CD4-positive, CD25-positive, alpha-beta regulatory T cell (primary cell): ENCODE results near the gene FAM83B. TPM values are rescaled to one million over a fixed set of nuclear protein-coding genes. Genes with fewer than 3 reads are reported as not detected.
"Not testable (repeated sequence)": the region's sequence is repeated elsewhere in the genome, so short reads cannot be mapped to it uniquely, and the experiment has no call there.

Source experiments
- ATAC-seq, 2 donors: fragments of 150-1000 bp; cut with Tn5 transposase; one replicate each; pipeline ENCODE4 v1.10.0; 2021; ENCODE audit warnings: low read depth in 2 of 2, moderate number of reproducible peaks in 2 of 2, moderate library complexity in 1 of 2
- DNase-seq, 3 donors: peaks; one replicate each; pipeline versions ENCODE4 v3.0.0 to v3.0.0-alpha.2; 2012 to 2022; ENCODE audit warnings: mixed read lengths in 1 of 3
- H3K27ac ChIP-seq: one replicate; pipeline ENCODE4 v1.7.0; 2013; ENCODE audit warnings: mild to moderate bottlenecking, low read length; ENCODE audit not compliant: insufficient read depth, poor library complexity, severe bottlenecking
- H3K27me3 ChIP-seq: one replicate; pipeline ENCODE4 v1.7.0; 2013; ENCODE audit warnings: low read length; ENCODE audit not compliant: control insufficient read depth, insufficient read depth
- H3K36me3 ChIP-seq: one replicate; pipeline ENCODE4 v1.7.0; 2013; ENCODE audit warnings: mild to moderate bottlenecking, low read length, moderate library complexity; ENCODE audit not compliant: control insufficient read depth, insufficient read depth
- H3K4me1 ChIP-seq: 2 replicates; pipeline ENCODE4 v1.7.0; 2013; ENCODE audit warnings: mild to moderate bottlenecking, low read length; ENCODE audit not compliant: insufficient read depth, control insufficient read depth, poor library complexity, severe bottlenecking
- H3K4me3 ChIP-seq: one replicate; pipeline ENCODE4 v1.7.0; 2013; ENCODE audit warnings: low read depth, mild to moderate bottlenecking, low read length, moderate library complexity
- H3K9me3 ChIP-seq, 2 experiments: 1 replicate in 1 of 2; 2 replicates in 1 of 2; pipeline ENCODE4 v1.7.0; 2013; ENCODE audit warnings: low read length in 2 of 2, mild to moderate bottlenecking in 1 of 2, moderate library complexity in 1 of 2; ENCODE audit not compliant: control insufficient read depth in 2 of 2
- H3K27ac Mint-ChIP-seq, 3 donors: one replicate each; pipeline ENCODE4 v1.8.0; 2020 to 2022; ENCODE audit warnings: mild to moderate bottlenecking in 3 of 3, mixed read lengths in 3 of 3, moderate library complexity in 2 of 3
- H3K27me3 Mint-ChIP-seq: one replicate; pipeline ENCODE4 v1.8.0; 2022; ENCODE audit warnings: mild to moderate bottlenecking, mixed read lengths
- H3K36me3 Mint-ChIP-seq: one replicate; pipeline ENCODE4 v1.8.0; 2020; ENCODE audit warnings: mixed read lengths
- H3K4me1 Mint-ChIP-seq, 4 donors: one replicate each; pipeline ENCODE4 v1.8.0; 2020 to 2022; ENCODE audit warnings: mixed read lengths in 4 of 4, mild to moderate bottlenecking in 1 of 4
- H3K4me3 Mint-ChIP-seq, 4 donors: one replicate each; pipeline ENCODE4 v1.8.0; 2020 to 2022; ENCODE audit warnings: mild to moderate bottlenecking in 4 of 4, mixed read lengths in 4 of 4, moderate library complexity in 3 of 4
- H3K9me3 Mint-ChIP-seq, 7 donors: one replicate each; pipeline ENCODE4 v1.8.0; 2020 to 2022; ENCODE audit warnings: mixed read lengths in 7 of 7, mild to moderate bottlenecking in 3 of 7, moderate library complexity in 2 of 7
- polyA plus RNA-seq, 4 donors: library from polyadenylated mRNA; unstranded; fragments of 300-500 nt; fragmentation: Illumina TruSeq; gene quantifications; one replicate each; pipeline ENCODE4 v1.2.3, GENCODE V29; 2021
- total RNA-seq: library from RNA; stranded (reverse); gene quantifications from one replicate; pipeline ENCODE4 v1.2.3, GENCODE V29; 2022

The FAM83B gene
- total and polyA plus RNA-seq, 5 donors from 2014 or later: not detected

- no peak for ATAC-seq
- Histone ChIP-seq H3K4me3 (no peak overlapping the region), H3K9me3 (no peaks in the 10 kb centered on the region), H3K4me1 (no peaks in the 10 kb centered on the region), H3K36me3 (no peaks in the 10 kb centered on the region), H3K27ac (no peak overlapping the region), H3K27me3 (no peaks in the 10 kb centered on the region)
- H3K36me3 Mint-ChIP-seq: no peaks in the 10 kb centered on the region
- H3K27ac Mint-ChIP-seq: no peak overlapping the region
- no peak for DNase-seq
- peaks cover 3 to 16% (median 7%) of the 10 kb centered on the region in 7 donors for H3K9me3 Mint-ChIP-seq
- no peaks in the 10 kb centered on the region for H3K27me3 Mint-ChIP-seq
- no peaks in the 10 kb centered on the region for H3K4me1 Mint-ChIP-seq
- no peak overlapping the region for H3K4me3 Mint-ChIP-seq
Measured at GRCh38 chr6:54957698-54958097, 111.1 kb downstream of the FAM83B start.

- ATAC-seq (no peak), DNase-seq (no peak)
- Mint-ChIP-seq H3K4me3 (no peak overlapping the region), H3K36me3 (no peaks in the 10 kb centered on the region), H3K27me3 (no peaks in the 10 kb centered on the region), H3K27ac (no peak overlapping the region), H3K9me3 (peaks cover 0 to 16% (median 7%) of the 10 kb centered on the region in 7 donors), H3K4me1 (no peaks in the 10 kb centered on the region)
- Histone ChIP-seq H3K27ac (no peak overlapping the region), H3K36me3 (no peaks in the 10 kb centered on the region), H3K4me1 (no peaks in the 10 kb centered on the region), H3K9me3 (no peaks in the 10 kb centered on the region), H3K4me3 (no peak overlapping the region), H3K27me3 (no peaks in the 10 kb centered on the region)
Measured at GRCh38 chr6:54958446-54958845, 111.9 kb downstream of the FAM83B start.

GRCh38 chr6:54959820-54960219 lies 113.2 kb downstream of the FAM83B start:
- H3K27me3 ChIP-seq: no peaks in the 10 kb centered on the region
- Mint-ChIP-seq H3K4me1 (no peaks in the 10 kb centered on the region), H3K27me3 (no peaks in the 10 kb centered on the region), H3K36me3 (no peaks in the 10 kb centered on the region), H3K4me3 (no peak overlapping the region), H3K27ac (no peak overlapping the region), H3K9me3 (peaks cover 0 to 16% (median 5%) of the 10 kb centered on the region in 7 donors)
- ATAC-seq (no peak), DNase-seq (no peak)
- no peak overlapping the region for H3K4me3 ChIP-seq
- H3K27ac ChIP-seq: no peak overlapping the region
- H3K4me1 ChIP-seq: no peaks in the 10 kb centered on the region
- no peaks in the 10 kb centered on the region for H3K36me3 ChIP-seq
- no peaks in the 10 kb centered on the region for H3K9me3 ChIP-seq

- peaks cover 0 to 12% (median 5%) of the 10 kb centered on the region in 7 donors for H3K9me3 Mint-ChIP-seq
- H3K4me1 ChIP-seq, H3K27me3 ChIP-seq, H3K27me3 Mint-ChIP-seq, H3K9me3 ChIP-seq, DNase-seq, H3K4me3 Mint-ChIP-seq, H3K4me3 ChIP-seq, H3K27ac Mint-ChIP-seq, H3K4me1 Mint-ChIP-seq, H3K27ac ChIP-seq, ATAC-seq, H3K36me3 ChIP-seq, H3K36me3 Mint-ChIP-seq: not testable (repeated sequence)
Measured at GRCh38 chr6:54961372-54961771, 114.8 kb downstream of the FAM83B start.

- Histone ChIP-seq H3K9me3 (peaks cover 0 to 2% of the 10 kb centered on the region in 2 experiments), H3K4me3 (no peak overlapping the region), H3K27me3 (no peaks in the 10 kb centered on the region), H3K27ac (no peak overlapping the region), H3K4me1 (no peaks in the 10 kb centered on the region), H3K36me3 (no peaks in the 10 kb centered on the region)
- no peak for DNase-seq
- H3K27me3 Mint-ChIP-seq: no peaks in the 10 kb centered on the region
- H3K27ac Mint-ChIP-seq: no peak overlapping the region
- ATAC-seq: no peak
- no peaks in the 10 kb centered on the region for H3K36me3 Mint-ChIP-seq
- peaks cover 2 to 16% (median 5%) of the 10 kb centered on the region in 7 donors for H3K9me3 Mint-ChIP-seq
- H3K4me3 Mint-ChIP-seq: no peak overlapping the region
- no peaks in the 10 kb centered on the region for H3K4me1 Mint-ChIP-seq
Measured at GRCh38 chr6:54970337-54970736, 123.8 kb downstream of the FAM83B start.

GRCh38 chr6:54971825-54972224 lies 125.3 kb downstream of the FAM83B start:
- Mint-ChIP-seq H3K9me3 (peaks cover 2 to 17% (median 5%) of the 10 kb centered on the region in 7 donors), H3K36me3 (no peaks in the 10 kb centered on the region), H3K27ac (no peak overlapping the region), H3K4me3 (no peak overlapping the region), H3K27me3 (no peaks in the 10 kb centered on the region), H3K4me1 (no peaks in the 10 kb centered on the region)
- ATAC-seq (no peak), DNase-seq (no peak)
- Histone ChIP-seq H3K4me1 (no peaks in the 10 kb centered on the region), H3K9me3 (peaks cover 0 to 2% of the 10 kb centered on the region in 2 experiments), H3K36me3 (no peaks in the 10 kb centered on the region), H3K27ac (no peak overlapping the region), H3K27me3 (no peaks in the 10 kb centered on the region), H3K4me3 (no peak overlapping the region)

GRCh38 chr6:54979161-54979560 lies 132.6 kb downstream of the FAM83B start:
- peaks cover 2 to 21% (median 10%) of the 10 kb centered on the region in 7 donors for H3K9me3 Mint-ChIP-seq
- H3K4me3 Mint-ChIP-seq: not testable (repeated sequence)

GRCh38 chr6:54980511-54981275 lies 134.1 kb downstream of the FAM83B start:
- no peaks in the 10 kb centered on the region for H3K27me3 Mint-ChIP-seq
- peaks cover 0 to 23% (median 10%) of the 10 kb centered on the region in 7 donors for H3K9me3 Mint-ChIP-seq
- no peaks in the 10 kb centered on the region for H3K36me3 ChIP-seq
- peaks cover 0 to 4% of the 10 kb centered on the region in 2 experiments for H3K9me3 ChIP-seq
- no peaks in the 10 kb centered on the region for H3K36me3 Mint-ChIP-seq
- H3K4me1 ChIP-seq: no peaks in the 10 kb centered on the region
- no peak for ATAC-seq
- no peak overlapping the region for H3K4me3 ChIP-seq
- no peaks in the 10 kb centered on the region for H3K4me1 Mint-ChIP-seq
- no peaks in the 10 kb centered on the region for H3K27me3 ChIP-seq
- no peak overlapping the region for H3K4me3 Mint-ChIP-seq
- no peak for DNase-seq
- H3K27ac ChIP-seq: no peak overlapping the region
- no peak overlapping the region for H3K27ac Mint-ChIP-seq

More at GRCh38 chr6:54979161-54979560, 132.6 kb downstream of the FAM83B start:
- not testable (repeated sequence) for H3K36me3 ChIP-seq, H3K4me1 Mint-ChIP-seq, H3K27ac ChIP-seq, H3K27me3 Mint-ChIP-seq, H3K9me3 ChIP-seq, H3K4me3 ChIP-seq, H3K27ac Mint-ChIP-seq, H3K27me3 ChIP-seq, DNase-seq, H3K4me1 ChIP-seq, H3K36me3 Mint-ChIP-seq, ATAC-seq
